ENCODE measurements around the gene EXOC2. TPM values are rescaled to one million over a fixed set of nuclear protein-coding genes. Genes with fewer than 3 reads are reported as not detected.

Gene EXOC2, protein sequence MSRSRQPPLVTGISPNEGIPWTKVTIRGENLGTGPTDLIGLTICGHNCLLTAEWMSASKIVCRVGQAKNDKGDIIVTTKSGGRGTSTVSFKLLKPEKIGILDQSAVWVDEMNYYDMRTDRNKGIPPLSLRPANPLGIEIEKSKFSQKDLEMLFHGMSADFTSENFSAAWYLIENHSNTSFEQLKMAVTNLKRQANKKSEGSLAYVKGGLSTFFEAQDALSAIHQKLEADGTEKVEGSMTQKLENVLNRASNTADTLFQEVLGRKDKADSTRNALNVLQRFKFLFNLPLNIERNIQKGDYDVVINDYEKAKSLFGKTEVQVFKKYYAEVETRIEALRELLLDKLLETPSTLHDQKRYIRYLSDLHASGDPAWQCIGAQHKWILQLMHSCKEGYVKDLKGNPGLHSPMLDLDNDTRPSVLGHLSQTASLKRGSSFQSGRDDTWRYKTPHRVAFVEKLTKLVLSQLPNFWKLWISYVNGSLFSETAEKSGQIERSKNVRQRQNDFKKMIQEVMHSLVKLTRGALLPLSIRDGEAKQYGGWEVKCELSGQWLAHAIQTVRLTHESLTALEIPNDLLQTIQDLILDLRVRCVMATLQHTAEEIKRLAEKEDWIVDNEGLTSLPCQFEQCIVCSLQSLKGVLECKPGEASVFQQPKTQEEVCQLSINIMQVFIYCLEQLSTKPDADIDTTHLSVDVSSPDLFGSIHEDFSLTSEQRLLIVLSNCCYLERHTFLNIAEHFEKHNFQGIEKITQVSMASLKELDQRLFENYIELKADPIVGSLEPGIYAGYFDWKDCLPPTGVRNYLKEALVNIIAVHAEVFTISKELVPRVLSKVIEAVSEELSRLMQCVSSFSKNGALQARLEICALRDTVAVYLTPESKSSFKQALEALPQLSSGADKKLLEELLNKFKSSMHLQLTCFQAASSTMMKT
- 27.2 TPM for total RNA-seq

DNA sequence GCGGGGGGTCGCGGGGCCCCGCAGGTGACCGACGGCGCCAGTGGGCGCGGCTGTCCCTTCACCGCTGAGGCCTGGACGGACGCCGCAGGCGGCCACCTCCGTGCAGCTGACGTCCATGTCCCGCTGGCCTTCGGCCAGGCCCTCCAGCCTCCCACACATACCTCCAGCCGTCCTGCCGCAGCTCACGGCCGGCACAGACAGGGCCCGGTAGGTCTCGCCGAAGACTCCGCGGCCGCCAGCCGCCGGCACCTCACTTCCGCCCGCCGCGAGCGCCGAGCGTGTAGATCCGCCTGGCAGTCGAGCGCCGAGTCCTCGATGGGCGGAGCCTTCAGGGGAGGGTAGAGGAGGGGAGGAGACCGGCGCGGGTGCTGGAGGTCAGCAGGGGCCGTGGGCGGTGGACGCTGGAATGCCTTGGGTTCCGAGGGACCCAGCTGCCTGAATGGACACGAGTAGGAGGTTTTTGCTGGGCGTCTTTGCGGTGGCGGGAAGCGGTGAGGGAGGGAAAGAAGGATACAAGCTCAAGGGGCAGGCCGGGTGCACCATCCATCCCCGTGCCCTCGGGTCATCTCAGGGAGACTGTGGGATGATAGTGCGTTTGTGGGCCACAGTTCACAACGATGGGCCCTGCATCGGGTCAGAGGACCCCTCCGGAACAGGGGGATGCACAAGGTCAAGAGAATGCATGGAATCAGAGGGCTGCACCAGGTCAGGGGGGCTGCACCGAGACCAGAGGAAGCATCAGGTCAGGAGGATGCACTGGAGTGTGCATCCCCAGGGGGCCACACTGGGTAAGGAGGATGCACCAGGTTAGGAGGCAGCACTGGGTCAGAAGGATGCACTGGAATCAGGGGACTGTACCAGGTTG lies at the start of gene EXOC2:
Gene EXOC2 (minus strand): TSS at position 282 of the 865 bp plus-strand sequence. CDS start 55,321 bp downstream, outside the sequence.
- intact Hi-C loops (cut with DNase I): no loop called here
- peak; percentile 95 for ATAC-seq

DNA sequence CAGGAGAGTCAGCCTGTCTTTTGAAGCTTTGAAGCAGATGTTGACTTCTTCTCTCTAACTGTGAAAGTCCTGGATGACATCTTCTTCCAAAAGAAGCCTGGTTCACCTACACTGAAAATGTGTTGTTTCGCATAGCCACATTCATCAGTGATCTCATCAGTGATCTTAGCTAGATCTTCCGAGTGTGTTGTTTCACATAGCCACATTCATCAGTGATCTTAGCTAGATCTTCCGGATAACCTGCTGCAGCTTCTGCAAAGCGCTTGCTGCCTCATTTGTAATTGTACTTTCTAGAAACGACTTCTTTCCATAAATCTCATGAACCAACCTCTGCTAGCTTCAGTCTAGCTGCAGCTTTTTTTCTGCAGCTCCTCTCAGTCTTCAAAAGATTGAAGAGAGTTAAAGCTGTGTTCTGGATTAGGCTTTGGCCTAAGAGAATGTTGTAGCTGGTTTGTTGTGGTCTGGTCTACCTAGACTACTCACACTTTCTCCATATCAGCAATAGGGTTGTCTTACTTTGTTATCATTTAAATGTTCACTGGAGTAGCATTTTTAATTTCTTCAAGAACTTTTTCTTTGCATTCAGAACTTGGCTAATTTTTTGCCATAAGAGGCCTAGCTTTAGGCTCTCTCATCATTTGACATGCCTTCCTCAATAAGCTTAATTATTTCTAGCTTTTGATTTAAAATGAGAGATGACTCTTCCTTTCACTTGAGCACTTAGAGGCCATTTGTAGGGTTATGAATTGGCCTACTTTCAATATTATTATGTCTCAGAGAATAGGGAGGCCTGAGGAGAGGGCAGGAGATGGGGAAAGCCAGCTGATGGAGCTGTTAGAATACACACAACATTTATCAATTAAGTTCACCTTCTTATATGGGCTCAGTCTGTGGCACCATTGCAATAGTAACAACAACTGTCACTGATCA lies 48.7 kb upstream of the EXOC2 start:
- intact Hi-C loops (cut with DNase I): no loop called here
- ATAC-seq (no peak), DNase-seq (ENCODE audit: low spot score) (no peak)

More for the DNA sequence above, at the start of gene EXOC2:
- DNase-seq (ENCODE audit: low spot score): peak; percentile 91

DNA sequence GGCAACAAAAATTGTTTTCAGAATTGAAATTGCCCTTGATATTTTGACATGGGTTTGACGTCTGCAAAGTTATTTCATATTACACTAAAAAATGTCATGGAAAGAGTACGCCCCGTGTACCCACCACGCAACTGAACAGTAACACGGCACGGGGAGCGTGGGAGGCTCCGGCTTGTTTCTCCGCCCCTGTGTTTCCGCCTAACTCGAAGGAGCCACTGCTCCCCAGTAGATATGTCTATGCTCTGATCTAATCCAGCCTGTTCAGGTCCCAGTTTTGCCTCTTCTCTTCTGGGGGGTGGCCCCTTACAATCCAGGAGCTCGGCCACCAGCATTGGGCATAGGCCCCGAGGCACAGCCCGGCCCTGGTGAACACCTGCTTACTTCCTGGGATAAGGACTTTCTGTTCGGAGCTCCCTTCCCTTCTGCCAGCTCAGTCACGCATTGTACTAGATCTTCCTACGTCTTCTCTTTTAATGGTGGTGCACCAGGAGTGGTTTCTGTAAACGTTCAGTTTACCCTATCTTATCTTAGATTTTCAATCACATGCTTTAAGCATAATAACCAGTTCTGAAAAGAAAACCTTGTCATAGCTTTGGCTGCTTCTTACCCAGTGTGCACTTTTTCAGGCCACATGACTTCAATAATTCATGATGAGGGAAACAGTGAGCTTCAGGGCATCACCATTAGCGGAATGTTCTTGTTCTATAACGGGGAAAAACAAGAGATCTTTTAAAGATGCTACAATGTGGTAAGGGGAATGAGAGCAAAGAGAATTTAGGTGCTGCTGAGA lies 43.9 kb upstream of the EXOC2 start:
- DNase-seq (ENCODE audit: low spot score): no peak
- intact Hi-C loops (cut with DNase I): no loop called here

DNA sequence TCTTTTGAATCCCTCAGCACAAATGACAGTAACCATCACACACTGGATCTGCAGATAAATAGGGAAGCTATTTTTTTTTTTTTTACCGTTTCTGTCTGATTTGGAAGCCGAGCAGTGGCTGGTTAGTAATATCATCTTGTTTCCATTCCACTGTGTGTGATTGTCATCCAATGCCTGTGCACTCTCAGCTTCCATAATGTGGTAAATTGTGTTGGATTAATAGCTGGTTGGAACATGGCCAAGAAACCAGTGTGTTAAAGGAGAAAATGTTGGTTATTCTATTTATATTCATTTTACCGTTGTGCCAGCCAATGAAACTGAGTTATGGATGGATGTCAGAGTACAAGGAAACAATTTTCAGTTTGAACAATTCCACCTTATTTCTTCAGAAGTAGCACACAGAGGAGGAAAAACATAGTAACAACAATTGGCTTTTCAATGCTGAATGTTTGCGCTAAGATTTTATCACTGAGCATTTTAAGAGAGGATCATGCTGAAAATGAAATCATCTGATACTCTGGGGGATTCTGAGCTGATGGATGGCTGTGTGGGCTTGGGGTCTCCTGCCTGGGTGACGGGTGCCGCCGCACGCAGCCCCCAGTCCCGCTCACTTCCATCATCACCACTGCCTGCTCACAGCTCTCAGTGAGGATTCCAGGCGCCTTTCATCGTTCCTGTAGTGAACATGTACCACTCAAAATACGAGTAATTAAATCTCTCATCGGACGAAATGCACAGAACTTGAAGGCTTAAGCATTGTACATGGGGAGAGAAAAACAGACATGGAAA lies 40.7 kb upstream of the EXOC2 start:
- DNase-seq (ENCODE audit: low spot score) (no peak), ATAC-seq (no peak)
- intact Hi-C loops (cut with DNase I): no loop called here

More for the DNA sequence above, 43.9 kb upstream of the EXOC2 start:
- ATAC-seq: no peak

DNA sequence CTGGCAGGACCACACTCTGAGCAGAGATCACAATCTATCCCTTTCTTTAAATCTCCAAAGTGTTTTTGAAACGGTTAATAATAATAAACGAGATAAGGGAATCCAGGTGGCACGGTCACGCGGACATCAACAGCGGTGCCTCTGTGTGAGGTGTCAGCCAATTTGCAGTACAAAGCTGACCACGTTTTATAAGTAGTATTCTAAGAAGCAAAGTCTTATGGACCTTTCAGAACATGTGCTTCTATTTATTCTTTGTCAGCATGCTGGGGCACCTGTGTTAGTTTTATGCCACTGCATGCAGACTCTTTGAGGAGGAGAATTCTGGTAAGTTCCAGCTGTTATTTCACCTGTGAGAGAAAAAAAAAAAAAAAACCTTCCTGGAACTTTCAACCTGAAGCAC lies 39.0 kb upstream of the EXOC2 start:
- DNase-seq (ENCODE audit: low spot score) (no peak), ATAC-seq (no peak)
- intact Hi-C loops (cut with DNase I): no loop called here

DNA sequence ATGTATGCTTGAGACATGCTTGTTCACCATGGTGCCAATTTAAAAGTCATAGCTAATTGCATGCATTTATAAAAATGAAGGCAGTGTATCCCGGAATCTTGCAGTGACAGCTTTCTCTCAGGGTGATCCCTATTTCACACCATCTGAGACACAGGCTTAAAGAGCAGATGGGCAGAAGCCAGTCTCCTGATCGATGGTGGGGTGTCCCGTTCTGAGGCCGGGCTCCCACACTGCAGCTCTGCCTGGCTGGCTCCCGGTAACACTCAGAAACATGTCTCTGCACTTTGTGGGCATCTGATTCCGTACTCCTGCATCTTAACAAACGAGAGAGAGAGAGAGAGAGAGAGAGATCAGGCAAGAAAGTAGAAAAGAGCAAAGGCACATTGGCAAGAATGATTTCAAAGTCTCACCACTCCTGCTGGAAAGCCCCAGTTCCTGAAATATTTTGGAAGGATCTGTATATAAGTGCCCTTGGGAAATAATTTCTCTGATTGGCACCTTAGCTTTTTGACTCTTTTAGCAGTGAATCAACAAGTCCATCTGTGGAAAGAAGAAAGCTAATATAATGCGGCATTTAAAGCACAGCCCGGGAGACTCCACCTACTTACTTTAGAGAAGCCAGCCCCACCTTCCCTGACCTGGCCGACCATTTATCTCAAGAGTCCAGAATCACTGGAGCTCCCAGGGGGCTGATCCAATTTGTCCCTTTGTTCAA lies 36.8 kb upstream of the EXOC2 start:
- ATAC-seq (no peak), DNase-seq (ENCODE audit: low spot score) (no peak)
- intact Hi-C loops (cut with DNase I): no loop called here

DNA sequence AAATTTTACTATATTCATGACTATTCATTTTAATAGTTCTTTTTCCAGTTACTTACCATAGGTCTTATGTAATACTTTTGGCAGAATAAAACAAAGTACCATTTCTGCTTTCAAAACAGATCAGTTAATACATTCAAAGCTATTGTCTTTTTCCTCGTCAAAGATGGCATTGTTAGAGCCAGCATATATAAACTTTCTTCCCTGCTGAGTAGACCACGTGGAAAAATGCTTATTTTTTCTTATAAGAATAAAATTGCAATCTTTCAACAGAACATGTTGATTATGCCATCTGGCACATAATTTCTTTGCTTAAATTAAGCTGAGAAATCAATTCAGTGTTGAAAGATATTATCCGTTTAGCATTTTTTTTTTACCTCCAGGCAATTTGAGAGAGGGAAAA lies 34.9 kb upstream of the EXOC2 start:
- ATAC-seq: no peak
- intact Hi-C loops (cut with DNase I): no loop called here
- no peak for DNase-seq (ENCODE audit: low spot score)

- ATAC-seq (no peak), DNase-seq (ENCODE audit: low spot score) (no peak)
- intact Hi-C loops (cut with DNase I): no loop called here
These were observed 30.6 kb upstream of the EXOC2 start for GRCh38 chr6:723540-723939.

- DNase-seq (ENCODE audit: low spot score): no peak
- intact Hi-C loops (cut with DNase I): no loop called here
- no peak for ATAC-seq
These were observed 29.7 kb upstream of the EXOC2 start for GRCh38 chr6:722608-723007.

DNA sequence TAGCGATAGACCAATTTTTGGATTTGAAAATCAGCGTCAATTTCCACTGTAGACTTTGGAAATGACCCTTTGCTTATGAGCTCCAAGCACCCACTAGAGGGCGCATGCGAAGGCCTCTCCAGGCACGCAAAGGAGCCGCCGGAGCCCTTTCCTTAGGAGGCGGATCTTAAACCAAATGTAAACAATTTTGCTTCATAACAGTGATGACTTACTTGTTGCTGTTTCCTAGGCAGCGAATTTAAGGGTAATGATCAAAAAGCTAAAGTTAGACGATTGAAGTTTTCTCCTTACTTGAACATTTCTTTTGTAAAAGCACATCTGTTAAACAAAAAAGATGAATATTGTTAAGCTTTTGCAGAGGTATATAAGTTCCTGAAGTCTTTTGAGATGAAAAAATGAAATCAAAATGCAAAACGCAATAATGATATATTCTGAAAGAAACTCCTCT lies 29.2 kb upstream of the EXOC2 start:
- intact Hi-C loops (cut with DNase I): no loop called here
- ATAC-seq (peak; percentile 75), DNase-seq (ENCODE audit: low spot score) (peak; percentile 86)

GRCh38 chr6:718345-718744 lies 25.4 kb upstream of the EXOC2 start:
- ATAC-seq (no peak), DNase-seq (ENCODE audit: low spot score) (no peak)
- intact Hi-C loops (cut with DNase I): no loop called here

DNA sequence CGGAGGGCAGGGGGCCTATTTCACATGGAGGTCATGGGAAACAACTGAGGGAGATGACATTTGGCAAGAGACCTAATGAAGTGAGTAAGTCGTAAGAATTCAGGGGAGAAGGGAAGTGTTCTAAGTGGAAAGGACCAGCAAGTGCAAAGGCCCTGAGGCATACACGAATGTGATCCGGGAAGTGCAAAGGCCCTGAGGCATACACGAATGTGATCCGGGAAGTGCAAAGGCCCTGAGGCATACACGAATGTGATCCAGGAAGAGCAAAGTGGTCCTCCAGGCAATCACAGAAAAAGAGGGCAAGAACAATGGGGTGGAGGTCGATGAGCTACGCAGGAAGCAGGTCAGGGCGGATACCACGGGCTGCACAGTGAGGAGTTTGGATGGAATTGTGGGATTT lies 24.2 kb upstream of the EXOC2 start:
- DNase-seq (ENCODE audit: low spot score): no peak
- intact Hi-C loops (cut with DNase I): no loop called here
- no peak for ATAC-seq

- no peak for DNase-seq (ENCODE audit: low spot score)
- intact Hi-C loops (cut with DNase I): no loop called here
- ATAC-seq: no peak
These were observed 23.0 kb upstream of the EXOC2 start for GRCh38 chr6:715709-716491.

- DNase-seq (ENCODE audit: low spot score): no peak
- intact Hi-C loops (cut with DNase I): no loop called here
- ATAC-seq: no peak
These were observed 21.2 kb upstream of the EXOC2 start for GRCh38 chr6:714100-714499.

GRCh38 chr6:713351-713750 lies 20.4 kb upstream of the EXOC2 start:
- intact Hi-C loops (cut with DNase I): no loop called here

More at GRCh38 chr6:713351-713750, 20.4 kb upstream of the EXOC2 start:
- DNase-seq (ENCODE audit: low spot score) (no peak), ATAC-seq (no peak)
